Activated T-cell treated with anti-CD3 and anti-CD28 coated beads for 4 hours (primary cell): Measurements from ENCODE around the gene FOXL2.
A peak's percentile ranks its signal among the peaks of the same experiment; 100 is the strongest.
"Not testable (repeated sequence)": the region's sequence is repeated elsewhere in the genome, so short reads cannot be mapped to it uniquely, and the experiment has no call there.

Source experiments
- DNase-seq: peaks from one replicate; pipeline ENCODE4 v3.0.0-alpha.2; 2020

Gene FOXL2

GRCh38 chr3:138923531-138923994 is 23.4 kb downstream of the FOXL2 start:
- peak; percentile 84 for DNase-seq

- DNase-seq = not testable (repeated sequence)
Observed at GRCh38 chr3:138922400-138922799, 24.5 kb downstream of the FOXL2 start.

GRCh38 chr3:138921316-138922292 is 25.3 kb downstream of the FOXL2 start:
- DNase-seq = no peak

- no peak for DNase-seq
Observed at GRCh38 chr3:138919325-138919724, 27.6 kb downstream of the FOXL2 start.

GRCh38 chr3:138916824-138917223 is 30.1 kb downstream of the FOXL2 start:
- DNase-seq = no peak

GRCh38 chr3:138915503-138916498 is 31.1 kb downstream of the FOXL2 start:
- peak; percentile 71 for DNase-seq

GRCh38 chr3:138914870-138915502 is 32.0 kb downstream of the FOXL2 start:
- no peak for DNase-seq

GRCh38 chr3:138913766-138914165 is 33.2 kb downstream of the FOXL2 start:
- DNase-seq = no peak

GRCh38 chr3:138912237-138912636 is 34.7 kb downstream of the FOXL2 start:
- no peak for DNase-seq

GRCh38 chr3:138911621-138912020 is 35.3 kb downstream of the FOXL2 start:
- DNase-seq = no peak

- DNase-seq = no peak
Observed at GRCh38 chr3:138909904-138910303, 37.0 kb downstream of the FOXL2 start.

- DNase-seq = no peak
Observed at GRCh38 chr3:138908846-138909245, 38.1 kb downstream of the FOXL2 start.

- no peak for DNase-seq
Observed at GRCh38 chr3:138907539-138907938, 39.4 kb downstream of the FOXL2 start.

- no peak for DNase-seq
Observed at GRCh38 chr3:138902171-138902570, 44.8 kb downstream of the FOXL2 start.

- no peak for DNase-seq
Observed at GRCh38 chr3:138901567-138901966, 45.4 kb downstream of the FOXL2 start.

- DNase-seq = no peak
Observed at GRCh38 chr3:138899351-138899991, 47.5 kb downstream of the FOXL2 start.

- DNase-seq = no peak
Observed at GRCh38 chr3:138898708-138899107, 48.2 kb downstream of the FOXL2 start.

GRCh38 chr3:138898301-138898700 is 48.6 kb downstream of the FOXL2 start:
- no peak for DNase-seq
